Measurements from ENCODE around the gene TLL2. TPM values are rescaled to one million over a fixed set of nuclear protein-coding genes. Genes with fewer than 3 reads are reported as not detected.

Gene TLL2
- total RNA-seq, 4 donors from 2014 or later, result 0.67 to 1.1 TPM; not detected in 2

DNA sequence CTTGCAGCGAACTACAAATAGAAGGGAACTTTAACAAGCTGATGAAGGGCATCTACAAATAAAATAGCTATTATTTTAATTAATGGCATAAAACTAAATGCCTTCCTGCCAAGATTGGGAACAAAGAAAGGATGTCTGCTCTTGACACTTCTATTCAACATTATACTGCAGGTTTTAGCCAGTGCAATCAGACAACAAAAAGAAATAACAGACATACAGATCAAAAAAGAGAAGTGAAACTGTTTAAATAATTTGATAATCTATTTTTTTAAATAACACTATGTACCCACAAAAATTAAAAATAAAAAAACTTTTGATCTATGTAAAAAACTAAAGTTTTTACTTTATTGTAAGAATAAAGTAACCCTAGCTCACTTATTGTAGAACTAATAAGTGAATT, 22.4 kb upstream of the TLL2 start:
- Histone ChIP-seq H3K4me1 (no peaks in the 10 kb centered on the region), H3K27ac (no peak overlapping the region), H3K9me3 (no peaks in the 10 kb centered on the region), H3K4me3 (no peak overlapping the region), H3K27me3 (no peaks in the 10 kb centered on the region), H3K36me3 (no peaks in the 10 kb centered on the region)
- TF ChIP-seq POLR2A (IDR thresholded peaks at IDR 0.05) (no peak), CTCF (IDR thresholded peaks at IDR 0.05) (no peak)
- DNase-seq, result no peak
- intact Hi-C loops (cut with DNase I; ENCODE audit: low total_unique reads), result no loop called here

GRCh38 chr10:96532523-96532922, 18.8 kb upstream of the TLL2 start:
- intact Hi-C loops (cut with DNase I; ENCODE audit: low total_unique reads), result no loop called here
- TF ChIP-seq CTCF (IDR thresholded peaks at IDR 0.05) (no peak), POLR2A (IDR thresholded peaks at IDR 0.05) (no peak)
- Histone ChIP-seq H3K9me3 (no peaks in the 10 kb centered on the region), H3K27me3 (no peaks in the 10 kb centered on the region), H3K4me1 (no peaks in the 10 kb centered on the region), H3K4me3 (no peak overlapping the region), H3K27ac (no peak overlapping the region), H3K36me3 (no peaks in the 10 kb centered on the region)
- DNase-seq, result no peak

- TF ChIP-seq POLR2A (IDR thresholded peaks at IDR 0.05) (no peak), CTCF (IDR thresholded peaks at IDR 0.05) (no peak)
- H3K9me3 ChIP-seq, result no peaks in the 10 kb centered on the region
- intact Hi-C loops (cut with DNase I; ENCODE audit: low total_unique reads), result no loop called here
- DNase-seq, result no peak
- H3K4me3 ChIP-seq, result no peak overlapping the region
- no peaks in the 10 kb centered on the region for H3K36me3 ChIP-seq
- H3K4me1 ChIP-seq, result no peaks in the 10 kb centered on the region
- no peak overlapping the region for H3K27ac ChIP-seq
- no peaks in the 10 kb centered on the region for H3K27me3 ChIP-seq
These were observed 16.0 kb upstream of the TLL2 start for GRCh38 chr10:96529634-96530279.

DNA sequence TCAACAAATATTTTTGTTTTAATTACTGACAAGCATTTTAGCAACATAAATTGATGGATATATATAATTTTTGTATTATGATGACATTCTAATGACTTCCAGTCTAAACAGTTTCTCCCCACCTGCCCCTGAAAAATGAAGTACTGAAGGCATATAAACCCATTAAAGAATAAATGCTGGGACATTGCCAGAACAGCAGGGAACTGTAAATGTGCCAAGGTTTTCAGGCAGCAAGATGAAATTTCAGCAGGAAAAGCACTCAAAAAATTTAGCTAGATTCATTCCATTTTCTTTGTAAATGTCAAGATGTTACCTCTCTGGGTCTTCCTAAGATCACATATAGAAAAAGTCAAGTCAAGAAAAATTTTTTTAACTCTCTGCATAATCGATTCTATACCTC, 11.0 kb upstream of the TLL2 start:
- no peak for DNase-seq
- Histone ChIP-seq H3K27ac (no peak overlapping the region), H3K36me3 (no peaks in the 10 kb centered on the region), H3K9me3 (no peaks in the 10 kb centered on the region), H3K4me3 (no peak overlapping the region), H3K4me1 (no peaks in the 10 kb centered on the region), H3K27me3 (no peaks in the 10 kb centered on the region)
- TF ChIP-seq CTCF (IDR thresholded peaks at IDR 0.05), result no peak
- no peak for TF ChIP-seq POLR2A (IDR thresholded peaks at IDR 0.05)
- intact Hi-C loops (cut with DNase I; ENCODE audit: low total_unique reads), result no loop called here

DNA sequence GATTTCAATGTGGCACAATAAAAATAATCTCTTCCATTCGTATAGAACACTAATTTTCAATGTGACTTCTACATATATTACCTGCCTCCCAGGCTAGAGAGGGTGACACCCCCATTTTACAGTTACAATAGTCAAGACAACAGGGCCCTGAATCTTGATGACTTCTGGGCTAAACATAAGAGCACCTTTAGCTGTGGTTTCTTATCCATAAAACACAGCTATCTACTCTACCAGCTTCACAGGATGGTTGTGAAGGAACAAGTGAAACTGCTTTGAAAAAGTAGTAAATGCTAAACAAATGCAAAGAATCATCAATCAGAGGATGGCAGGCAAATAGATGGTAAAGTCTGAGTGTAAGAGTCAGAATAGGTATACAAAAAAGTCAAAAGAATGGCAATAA, 3.6 kb upstream of the TLL2 start:
- H3K27me3 ChIP-seq, result no peaks in the 10 kb centered on the region
- H3K27ac ChIP-seq, result no peak overlapping the region
- intact Hi-C loops (cut with DNase I; ENCODE audit: low total_unique reads), result loop anchor here (10.0 kb wide), 1 partner anchor 122 kb away; no protein-coding TSS in a partner anchor
- no peaks in the 10 kb centered on the region for H3K9me3 ChIP-seq
- H3K36me3 ChIP-seq, result no peaks in the 10 kb centered on the region
- H3K4me1 ChIP-seq, result peaks cover 0 to 11% of the 10 kb centered on the region in 2 donors
- TF ChIP-seq POLR2A (IDR thresholded peaks at IDR 0.05), result no peak
- DNase-seq, result no peak
- no peak overlapping the region for H3K4me3 ChIP-seq
